Stimulated activated CD4-positive, alpha-beta T cell treated with anti-CD3 and anti-CD28 coated beads, Interleukin-4, amount 100 ng/mL, for 1 hour (primary cell): ENCODE results near the gene CABLES2.
"Not testable (repeated sequence)": the region's sequence is repeated elsewhere in the genome, so short reads cannot be mapped to it uniquely, and the experiment has no call there.

ENCODE experiments used
- DNase-seq: peaks from one replicate; pipeline ENCODE4 v3.0.0-alpha.2; 2020

The CABLES2 gene

GRCh38 chr20:62387933-62388635 lies 19.0 kb downstream of the CABLES2 start:
- DNase-seq, result no peak

GRCh38 chr20:62387219-62387913 lies 19.7 kb downstream of the CABLES2 start:
- no peak for DNase-seq

- DNase-seq, result peak; percentile 93
Observed at GRCh38 chr20:62386383-62387218, 20.5 kb downstream of the CABLES2 start, which contains the start of gene RPS21. TSS of gene RPS21 (plus strand) at chr20:62387103. CDS start at chr20:62387339, 236 bp downstream.

GRCh38 chr20:62382306-62383198 lies 24.5 kb downstream of the CABLES2 start:
- DNase-seq, result peak; percentile 79

- DNase-seq, result no peak
Observed at GRCh38 chr20:62381842-62382241, 25.2 kb downstream of the CABLES2 start.

- DNase-seq, result no peak
Observed at GRCh38 chr20:62381202-62381797, 25.8 kb downstream of the CABLES2 start.

GRCh38 chr20:62378215-62378614 lies 28.9 kb downstream of the CABLES2 start:
- DNase-seq, result no peak

- DNase-seq, result no peak
Observed at GRCh38 chr20:62377615-62378178, 29.4 kb downstream of the CABLES2 start.

GRCh38 chr20:62377064-62377461 lies 30.0 kb downstream of the CABLES2 start:
- DNase-seq, result no peak

GRCh38 chr20:62376112-62377063 lies 30.7 kb downstream of the CABLES2 start:
- DNase-seq, result no peak

GRCh38 chr20:62374331-62375152 lies 32.5 kb downstream of the CABLES2 start:
- DNase-seq, result no peak

- not testable (repeated sequence) for DNase-seq
Observed at GRCh38 chr20:62373631-62374179, 33.4 kb downstream of the CABLES2 start.

GRCh38 chr20:62372042-62372993 lies 34.8 kb downstream of the CABLES2 start:
- no peak for DNase-seq

GRCh38 chr20:62371588-62372041 lies 35.5 kb downstream of the CABLES2 start:
- no peak for DNase-seq

GRCh38 chr20:62370807-62371587 lies 36.1 kb downstream of the CABLES2 start:
- DNase-seq, result no peak

GRCh38 chr20:62370115-62370806 lies 36.8 kb downstream of the CABLES2 start:
- DNase-seq, result peak; percentile 34

- DNase-seq, result no peak
Observed at GRCh38 chr20:62369815-62370114, 37.3 kb downstream of the CABLES2 start.
